DND-41 (cell line): ENCODE data around the gene IGSF9B.

ENCODE experiments used
- EZH2 ChIP-seq: IDR thresholded peaks from 3 replicates; pipeline ENCODE4 v1.6.1; 2012; ENCODE audit warnings: borderline replicate concordance, low read depth, mild to moderate bottlenecking, moderate library complexity, low read length, inconsistent platforms; ENCODE audit not compliant: severe bottlenecking
- TF ChIP-seq, protein P1 (sequence below): IDR thresholded peaks from 2 replicates; pipeline ENCODE4 v1.5.1; 2012; ENCODE audit warnings: borderline replicate concordance, low read length, moderate library complexity, mild to moderate bottlenecking; ENCODE audit not compliant: poor library complexity, severe bottlenecking; ENCODE audit errors: extremely low read depth

DNA sequence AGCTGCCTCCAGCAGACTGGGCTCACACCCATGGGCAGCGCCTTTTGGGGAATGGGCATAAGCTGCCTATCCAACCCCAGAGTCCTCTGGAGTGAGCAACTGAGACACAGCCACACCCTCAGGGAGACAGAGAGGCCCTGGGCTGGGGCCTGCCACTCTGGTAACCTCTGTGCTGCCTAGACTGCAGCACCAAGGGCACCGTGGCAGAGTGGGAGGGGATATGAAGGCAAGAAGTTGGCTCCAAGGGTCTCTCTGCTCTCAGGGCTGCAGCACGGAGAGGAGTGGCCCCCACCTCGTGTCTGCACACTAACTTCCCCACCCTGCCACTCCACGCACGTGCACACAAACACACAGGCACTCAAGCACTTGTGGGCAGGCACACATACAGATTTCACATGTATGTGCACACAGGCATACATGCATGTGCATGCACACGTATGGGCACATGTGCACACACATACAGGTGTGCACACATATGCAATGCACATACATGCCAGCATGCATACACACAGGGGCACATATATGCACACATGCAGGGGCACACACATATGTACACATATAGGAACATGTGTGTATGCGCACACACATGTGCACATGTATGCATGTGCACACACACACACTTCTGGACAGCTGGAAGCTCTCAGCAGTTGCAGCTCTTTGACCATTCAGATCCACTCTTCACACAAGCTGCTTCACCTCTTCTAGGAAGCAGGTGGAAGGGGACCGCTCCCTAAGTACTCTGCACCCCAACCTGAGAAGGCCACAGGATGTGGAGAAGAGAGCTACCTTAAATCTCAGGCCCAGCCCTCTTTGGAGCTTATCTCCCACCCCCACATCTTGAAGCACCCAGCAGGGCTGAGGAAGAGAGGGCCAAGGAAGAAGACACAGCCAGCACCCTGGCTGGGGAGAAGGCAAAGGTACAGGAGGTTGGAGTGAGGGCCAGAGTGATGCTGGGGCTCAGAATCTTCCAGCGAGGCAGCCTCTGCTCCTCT lies 4.3 kb downstream of the IGSF9B start:
- TF ChIP-seq, protein P1, sequence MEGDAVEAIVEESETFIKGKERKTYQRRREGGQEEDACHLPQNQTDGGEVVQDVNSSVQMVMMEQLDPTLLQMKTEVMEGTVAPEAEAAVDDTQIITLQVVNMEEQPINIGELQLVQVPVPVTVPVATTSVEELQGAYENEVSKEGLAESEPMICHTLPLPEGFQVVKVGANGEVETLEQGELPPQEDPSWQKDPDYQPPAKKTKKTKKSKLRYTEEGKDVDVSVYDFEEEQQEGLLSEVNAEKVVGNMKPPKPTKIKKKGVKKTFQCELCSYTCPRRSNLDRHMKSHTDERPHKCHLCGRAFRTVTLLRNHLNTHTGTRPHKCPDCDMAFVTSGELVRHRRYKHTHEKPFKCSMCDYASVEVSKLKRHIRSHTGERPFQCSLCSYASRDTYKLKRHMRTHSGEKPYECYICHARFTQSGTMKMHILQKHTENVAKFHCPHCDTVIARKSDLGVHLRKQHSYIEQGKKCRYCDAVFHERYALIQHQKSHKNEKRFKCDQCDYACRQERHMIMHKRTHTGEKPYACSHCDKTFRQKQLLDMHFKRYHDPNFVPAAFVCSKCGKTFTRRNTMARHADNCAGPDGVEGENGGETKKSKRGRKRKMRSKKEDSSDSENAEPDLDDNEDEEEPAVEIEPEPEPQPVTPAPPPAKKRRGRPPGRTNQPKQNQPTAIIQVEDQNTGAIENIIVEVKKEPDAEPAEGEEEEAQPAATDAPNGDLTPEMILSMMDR = no peak
- TF ChIP-seq EZH2 = no peak
